Liver (tissue), 9 donors: ENCODE results near the gene OPHN1. TPM values are rescaled to one million over a fixed set of nuclear protein-coding genes. Genes with fewer than 3 reads are reported as not detected.

ENCODE experiments used
- DNase-seq: peaks from one replicate; pipeline ENCODE4 v3.0.0-alpha.2; 2017; ENCODE audit warnings: low spot score
- H3K27ac ChIP-seq, 2 donors: one replicate each; pipeline ENCODE4 v1.7.0; 2013; ENCODE audit warnings: inconsistent platforms in 2 of 2, low read length in 2 of 2, control low read depth in 1 of 2, low read depth in 1 of 2, mild to moderate bottlenecking in 1 of 2
- H3K27me3 ChIP-seq, 4 donors: one replicate each; pipeline versions ENCODE4 v1.6.1 to v1.7.0; 2013; ENCODE audit warnings: low read length in 3 of 4, inconsistent platforms in 1 of 4, mild to moderate bottlenecking in 1 of 4, moderate library complexity in 1 of 4; ENCODE audit not compliant: control insufficient read depth in 4 of 4, insufficient read depth in 4 of 4
- H3K36me3 ChIP-seq, 4 donors: one replicate each; pipeline versions ENCODE4 v1.6.1 to v1.7.0; 2013; ENCODE audit warnings: low read length in 3 of 4, mild to moderate bottlenecking in 3 of 4, low read depth in 1 of 4, moderate library complexity in 1 of 4; ENCODE audit not compliant: control insufficient read depth in 4 of 4, insufficient read depth in 3 of 4
- H3K4me1 ChIP-seq, 4 donors: one replicate each; pipeline versions ENCODE4 v1.6.1 to v1.7.0; 2013; ENCODE audit warnings: low read length in 3 of 4, mild to moderate bottlenecking in 3 of 4, moderate library complexity in 1 of 4; ENCODE audit not compliant: control insufficient read depth in 4 of 4, insufficient read depth in 4 of 4
- H3K4me3 ChIP-seq, 3 donors: one replicate each; pipeline versions ENCODE4 v1.6.1 to v1.7.0; 2013; ENCODE audit warnings: low read length in 3 of 3, control low read depth in 1 of 3, low read depth in 1 of 3, mild to moderate bottlenecking in 1 of 3
- H3K9ac ChIP-seq, 2 donors: one replicate each; pipeline ENCODE4 v1.7.0; 2013; ENCODE audit warnings: low read length in 2 of 2, mild to moderate bottlenecking in 2 of 2, moderate library complexity in 2 of 2, control low read depth in 1 of 2, low read depth in 1 of 2
- H3K9me3 ChIP-seq, 4 donors: one replicate each; pipeline versions ENCODE4 v1.6.1 to v1.7.0; 2013; ENCODE audit warnings: low read length in 3 of 4; ENCODE audit not compliant: control insufficient read depth in 4 of 4
- ATF3 ChIP-seq: IDR thresholded peaks from 2 replicates; pipeline ENCODE4 v1.6.1; 2016; ENCODE audit warnings: antibody characterized with exemption
- EGR1 ChIP-seq, 2 donors: IDR thresholded peaks; 2 replicates each; pipeline ENCODE4 v1.6.1; 2016 to 2018; ENCODE audit warnings: antibody characterized with exemption in 2 of 2, low read depth in 2 of 2
- FOXA2 ChIP-seq: IDR thresholded peaks from 2 replicates; pipeline ENCODE4 v1.6.1; 2016; ENCODE audit warnings: antibody characterized with exemption
- GABPA ChIP-seq, 2 donors: IDR thresholded peaks in 1 of 2; conservative IDR thresholded peaks in 1 of 2; 2 replicates each; pipeline ENCODE4 v1.6.1; 2016; ENCODE audit warnings: antibody characterized with exemption in 2 of 2, mild to moderate bottlenecking in 1 of 2, moderate library complexity in 1 of 2
- HNF4G ChIP-seq: IDR thresholded peaks from 2 replicates; pipeline ENCODE4 v1.6.1; 2016; ENCODE audit warnings: antibody characterized with exemption
- JUND ChIP-seq, 2 donors: IDR thresholded peaks; 2 replicates each; pipeline ENCODE4 v1.6.1; 2016; ENCODE audit warnings: antibody characterized with exemption in 2 of 2
- MAX ChIP-seq: IDR thresholded peaks from 2 replicates; pipeline ENCODE4 v1.6.1; 2016; ENCODE audit warnings: antibody characterized with exemption
- NR2F2 ChIP-seq: IDR thresholded peaks from 2 replicates; pipeline ENCODE4 v1.6.1; 2016; ENCODE audit warnings: antibody characterized with exemption
- RAD21 ChIP-seq, 2 donors: IDR thresholded peaks; 2 replicates each; pipeline ENCODE4 v1.6.1; 2016; ENCODE audit warnings: antibody characterized with exemption in 2 of 2, mild to moderate bottlenecking in 2 of 2
- REST ChIP-seq: IDR thresholded peaks from 2 replicates; pipeline ENCODE4 v1.6.1; 2016; ENCODE audit warnings: antibody characterized with exemption, mild to moderate bottlenecking
- RXRA ChIP-seq, 2 donors: IDR thresholded peaks; 2 replicates each; pipeline ENCODE4 v1.6.1; 2017 to 2018; ENCODE audit warnings: antibody characterized with exemption in 2 of 2, mild to moderate bottlenecking in 1 of 2
- TAF1 ChIP-seq: conservative IDR thresholded peaks from 2 replicates; pipeline ENCODE4 v1.6.1; 2016; ENCODE audit warnings: antibody characterized with exemption, mild to moderate bottlenecking
- YY1 ChIP-seq: IDR thresholded peaks from 2 replicates; pipeline ENCODE4 v1.6.1; 2016; ENCODE audit warnings: antibody characterized with exemption, mild to moderate bottlenecking
- WGBS: extraction: QIAGEN DNeasy Blood & Tissue Kit; methylation state at CpG from one replicate; pipeline ENCODE4 v1.1.7; 2013; 5-methylcytosine and 5-hydroxymethylcytosine counted together
- polyA plus RNA-seq, 2 donors: library from polyadenylated mRNA; stranded (reverse) in 1 of 2; unstranded in 1 of 2; fragments of 200-250 nt in 1 of 2; fragments of >200 nt in 1 of 2; fragmentation: Nextera tagmentation in 1 of 2; extraction: Ambion mirVana in 1 of 2; gene quantifications; one replicate each; pipeline versions ENCODE4 v1.2.1 to v1.2.3, GENCODE V29; 2013 to 2015
- total RNA-seq, 2 donors: library from RNA; depleted of rRNA; stranded (reverse); fragments of >200 nt; gene quantifications; one replicate each; pipeline ENCODE4 v1.2.3, GENCODE V29; 2014
- donor health status: healthy.
- donor health status: healthy.
- donor health status: healthy.
- donor health status: healthy.
- donor health status: healthy.

Gene OPHN1
- total and polyA plus RNA-seq, 4 donors: 0.17 to 1.2 (median 0.60) TPM

- TF ChIP-seq TAF1 (no peak), HNF4G (no peak), GABPA (IDR thresholded peaks at IDR 0.05 in 1 of 2, conservative IDR thresholded peaks at IDR 0.05 in 1 of 2) (no peak), NR2F2 (no peak), ATF3 (no peak), YY1 (no peak), FOXA2 (no peak), MAX (no peak), RXRA (IDR thresholded peaks at IDR 0.05) (no peak), RAD21 (IDR thresholded peaks at IDR 0.05) (no peak), EGR1 (IDR thresholded peaks at IDR 0.05; ENCODE audit: low read depth in 2 of 2) (no peak)
- Histone ChIP-seq H3K9ac (no peak overlapping the region), H3K9me3 (no peaks in the 10 kb centered on the region), H3K4me1 (no peaks in the 10 kb centered on the region), H3K4me3 (no peak overlapping the region), H3K27ac (no peak overlapping the region), H3K27me3 (no peaks in the 10 kb centered on the region), H3K36me3 (no peaks in the 10 kb centered on the region)
- DNase-seq: no peak
- WGBS: 81% methylated on average over 2 of the region's 2 CpGs
Measured at GRCh38 chrX:68420559-68420958, 12.7 kb downstream of the OPHN1 start.

GRCh38 chrX:68419975-68420374 is 13.3 kb downstream of the OPHN1 start:
- WGBS: 57% methylated on average over 3 of the region's 3 CpGs
- no peak overlapping the region for H3K27ac ChIP-seq
- no peaks in the 10 kb centered on the region for H3K9me3 ChIP-seq

More at GRCh38 chrX:68419975-68420374, 13.3 kb downstream of the OPHN1 start:
- H3K4me3 ChIP-seq: no peak overlapping the region
- no peaks in the 10 kb centered on the region for H3K4me1 ChIP-seq
- TF ChIP-seq REST: no peak
- TF ChIP-seq RAD21 (IDR thresholded peaks at IDR 0.05): no peak
- TF ChIP-seq JUND (IDR thresholded peaks at IDR 0.05): no peak
- no peak for TF ChIP-seq TAF1
- H3K9ac ChIP-seq: no peak overlapping the region
- no peaks in the 10 kb centered on the region for H3K36me3 ChIP-seq
- DNase-seq: no peak
- H3K27me3 ChIP-seq: no peaks in the 10 kb centered on the region
